GM12878 (cell line): Measurements from ENCODE around the gene NDUFC1. TPM values are rescaled to one million over a fixed set of nuclear protein-coding genes. Genes with fewer than 3 reads are reported as not detected.

ENCODE experiments used
- ATAC-seq: fragments of 200-7000 bp; cut with Tn5 transposase; 3 replicates; pipeline ENCODE4 v1.9.1; 2020; ENCODE audit warnings: mild to moderate bottlenecking, moderate library complexity
- BruUV-seq: library from RNA; stranded (reverse); fragments of 400-500 nt; replicated peaks from 2 replicates; lab custom pipeline; 2021; lab: Mats Ljungman, UMichigan
- CTCF ChIA-PET: fragments of 300-600 bp; sonication (Branson Sonifier 250); formaldehyde crosslinking; extraction: SDS; loops from one replicate; lab custom pipeline; 2021; ENCODE audit warnings: inconsistent platforms; lab: Yijun Ruan, JAX
- POLR2A ChIA-PET: fragments of 350-600 bp; formaldehyde crosslinking; extraction: SDS; loops from one replicate; lab custom pipeline; 2021; ENCODE audit warnings: inconsistent platforms; lab: Charles Lee
- RAD21 ChIA-PET: fragments of 300-600 bp; sonication (Branson Sonifier 250); formaldehyde crosslinking; loops from one replicate; lab custom pipeline; 2023; ENCODE audit warnings: antibody characterized with exemption; ENCODE audit not compliant: unreplicated experiment; lab: Charles Lee
- SMC1A ChIA-PET: fragments of 300-600 bp; sonication (Branson Sonifier 250); formaldehyde crosslinking; loops from one replicate; lab custom pipeline; 2023; ENCODE audit not compliant: unreplicated experiment, uncharacterized antibody; lab: Charles Lee
- DNase-seq: peaks from one replicate; pipeline ENCODE4 v3.0.0-alpha.2; 2011; ENCODE audit warnings: low read depth, low spot score
- FAIRE-seq: peaks from 3 replicates; lab custom pipeline; 2011; peaks lifted over from hg19 to GRCh38; lab: Jason Lieb, UNC
- H2AFZ ChIP-seq: 2 replicates; pipeline ENCODE4 v1.6.0; 2011; ENCODE audit warnings: low read depth, low read length, control low read depth; ENCODE audit not compliant: control insufficient read depth
- H3K27ac ChIP-seq: 2 replicates; pipeline ENCODE4 v1.5.1; 2011; ENCODE audit warnings: control low read depth; ENCODE audit not compliant: control insufficient read depth, insufficient read depth
- H3K27me3 ChIP-seq, 2 experiments: replicated peaks in 1 of 2; 2 replicates each; pipeline versions ENCODE4 v1.6.0 to v1.6.1; 2011; ENCODE audit warnings: low read length in 1 of 2; ENCODE audit not compliant: control insufficient read depth in 2 of 2, insufficient read depth in 2 of 2
- H3K36me3 ChIP-seq, 2 experiments: 2 replicates each; pipeline ENCODE4 v1.5.1; 2011; ENCODE audit warnings: low read length in 1 of 2; ENCODE audit not compliant: control insufficient read depth in 2 of 2, insufficient read depth in 2 of 2
- H3K4me1 ChIP-seq: 2 replicates; pipeline ENCODE4 v1.6.1; 2011; ENCODE audit warnings: mild to moderate bottlenecking, low read length, moderate library complexity, mixed read lengths; ENCODE audit not compliant: control insufficient read depth, insufficient read depth
- H3K4me2 ChIP-seq: 2 replicates; pipeline ENCODE4 v1.6.0; 2011; ENCODE audit warnings: control low read depth; ENCODE audit not compliant: control insufficient read depth, insufficient read depth
- H3K4me3 ChIP-seq: fragments of 200-600 bp; sonication (generic); 2 replicates; pipeline ENCODE4 v1.5.1; 2016
- H3K79me2 ChIP-seq: 2 replicates; pipeline ENCODE4 v1.6.0; 2011; ENCODE audit warnings: low read length; ENCODE audit not compliant: control insufficient read depth, insufficient read depth
- H3K9ac ChIP-seq: 2 replicates; pipeline ENCODE4 v1.8.0; 2011; ENCODE audit warnings: low read length, control low read depth, mixed read lengths; ENCODE audit not compliant: control insufficient read depth, insufficient read depth
- H3K9me3 ChIP-seq: replicated peaks from 3 replicates; pipeline ENCODE4 v1.5.1; 2011; ENCODE audit warnings: mild to moderate bottlenecking, low read length; ENCODE audit not compliant: control insufficient read depth, insufficient read depth
- H4K20me1 ChIP-seq: 2 replicates; pipeline ENCODE4 v1.6.0; 2011; ENCODE audit not compliant: control insufficient read depth, insufficient read depth
- EZH2 ChIP-seq: IDR thresholded peaks from 2 replicates; pipeline ENCODE4 v1.6.1; 2012; ENCODE audit warnings: low read depth, mild to moderate bottlenecking, control low read depth, inconsistent platforms, low read length, borderline replicate concordance; ENCODE audit not compliant: control insufficient read depth
- RAD51 ChIP-seq: fragments of 450-650 bp; IDR thresholded peaks from 2 replicates; pipeline ENCODE4 v1.6.1; 2016; ENCODE audit warnings: moderate library complexity, mild to moderate bottlenecking, inconsistent platforms
- WGBS: methylation state at CpG from one replicate; pipeline ENCODE4 v1.1.6; 2016; ENCODE audit warnings: low lambda C conversion rate; ENCODE audit not compliant: insufficient replicate concordance, insufficient coverage; ENCODE audit errors: missing lambda C conversion rate; 5-methylcytosine and 5-hydroxymethylcytosine counted together
- in situ Hi-C: fragments of 300-500 bp; cut with MboI; formaldehyde crosslinking; loops from 9 replicates; pipeline ENCODE4 v1.14.3; 2018; ENCODE audit warnings: mixed read lengths
- intact Hi-C: fragments of 100-400 bp; cut with micrococcal nuclease; formaldehyde crosslinking; loops from one replicate; pipeline ENCODE4 v1.14.2; 2022; ENCODE audit not compliant: unreplicated experiment
- polyA plus RNA-seq, 11 experiments: library from polyadenylated mRNA; depleted of rRNA in 4 of 11; unstranded in 6 of 11; stranded (reverse) in 5 of 11; fragments of >200 nt; fragmentation: Nextera tagmentation in 4 of 11; fragmentation: Illumina TruSeq in 1 of 11; extraction: Ambion mirVana in 4 of 11; extraction: Trizol in 1 of 11; gene quantifications; 1 replicate in 1 of 11; 2 replicates in 10 of 11; pipeline versions ENCODE4 v1.2.1 to v1.2.3, GENCODE V29; 2011 to 2016; ENCODE audit warnings: inconsistent platforms in 2 of 11, missing spikeins in 2 of 11, low read depth in 1 of 11
- total RNA-seq, 4 experiments: library from RNA; depleted of rRNA in 3 of 4; stranded (reverse); fragments of >200 nt in 3 of 4; fragmentation: Illumina TruSeq in 1 of 4; extraction: Trizol in 1 of 4; gene quantifications; 2 replicates each; pipeline versions ENCODE4 v1.2.1 to v1.2.3, GENCODE V29; 2013 to 2021

Gene NDUFC1
- total and polyA plus RNA-seq, 10 of the 15 experiments (the other 5 are each of a cell fraction or from before 2014, with no cell fraction given): 25.5 to 242 (median 68.9) TPM

DNA sequence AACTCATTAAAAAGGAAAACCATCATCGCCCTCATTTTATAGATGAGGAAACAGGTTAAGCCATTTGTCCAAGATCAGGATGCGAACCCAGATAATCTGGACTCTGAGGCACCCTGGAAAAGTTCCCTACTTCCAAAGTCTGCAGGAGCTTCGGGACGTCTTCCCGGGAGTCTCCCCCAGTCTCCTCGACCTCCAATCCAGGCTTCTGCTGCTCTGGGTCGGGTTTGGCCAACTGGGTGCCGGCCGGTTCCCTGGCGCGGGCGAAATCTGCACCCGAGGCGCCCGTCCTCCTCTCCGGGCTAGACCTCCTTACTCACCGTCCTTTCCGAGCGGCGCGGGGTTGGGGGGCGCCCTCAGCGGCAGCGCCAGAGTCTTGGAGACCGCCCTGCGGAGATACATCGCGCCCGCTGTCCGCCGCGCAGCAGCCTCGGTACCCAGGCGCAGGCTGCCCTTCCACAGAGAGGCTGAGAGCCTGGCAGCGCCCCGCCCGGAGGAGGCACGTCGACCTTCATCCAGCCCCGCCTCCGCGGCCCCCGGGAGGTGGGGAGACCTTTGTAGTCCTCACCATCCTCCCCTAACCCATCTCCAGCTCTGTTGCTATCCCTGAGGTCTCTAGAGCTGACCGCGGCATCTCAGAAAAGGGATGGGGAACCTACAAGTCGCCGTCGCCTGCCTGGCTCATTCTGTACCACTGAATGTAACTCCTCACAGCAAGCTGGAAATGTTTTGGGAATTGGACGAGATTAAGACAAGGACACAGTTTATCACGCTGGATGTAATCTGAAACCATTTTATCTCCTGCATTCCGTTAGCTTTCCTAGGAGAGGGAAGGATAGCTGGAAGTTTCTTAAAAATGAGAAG is 22.3 kb downstream of the NDUFC1 start, which contains the start of gene MGARP:
Gene MGARP, minus strand, starts transcription at position 466 of the 861 bp plus-strand sequence. Its CDS starts 67 bp downstream, at position 399.
- Histone ChIP-seq H3K36me3 (no peaks in the 10 kb centered on the region), H3K79me2 (no peaks in the 10 kb centered on the region), H3K4me1 (no peaks in the 10 kb centered on the region), H4K20me1 (no peaks in the 10 kb centered on the region), H3K9ac (no peak within 1 kb of the TSS), H3K4me2 (peak within 1 kb of the TSS; percentile 50), H3K4me3 (0 out of 2 replicates have a peak within 1 kb of the TSS, but pooled peaks have one; percentile 18), H3K27ac (no peak within 1 kb of the TSS), H3K27me3 (peaks cover 8 to 19% of the 10 kb centered on the region in 2 experiments), H3K9me3 (peaks cover 2% of the 10 kb centered on the region; the same call in 2 of the 3 replicates), H2AFZ (no peak within 1 kb of the TSS)
- ATAC-seq (peak; percentile 71), DNase-seq (no peak), FAIRE-seq (no peak)
- WGBS: 30% methylated on average over 50 of the region's 51 CpGs
- SMC1A ChIA-PET: interaction anchor here (0.7 to 0.8 kb wide), 2 partner anchors 20 to 48 kb away, joined by 3 read pairs; no protein-coding TSS in a partner anchor
- in situ Hi-C loops (no loop called here), intact Hi-C loops (no loop called here)
- POLR2A ChIA-PET: no interaction called here
- no TSS peak for BruUV-seq
- CTCF ChIA-PET: interaction anchor here (0.6 to 1.1 kb wide), 2 partner anchors 16 to 125 kb away, joined by 3 read pairs; no protein-coding TSS in a partner anchor
- RAD21 ChIA-PET: no interaction called here
- 0 out of 2 replicates have a peak, but pooled peaks have one; percentile 67 for TF ChIP-seq EZH2
- TF ChIP-seq RAD51: no peak
